HG03469 (cell line): Measurements from ENCODE around the gene RAB3IP.
"Not testable (repeated sequence)": the region's sequence is repeated elsewhere in the genome, so short reads cannot be mapped to it uniquely, and the experiment has no call there.

ENCODE experiments used
- ATAC-seq: cut with Tn5 transposase; IDR thresholded peaks from one replicate; pipeline ENCODE4 v1.9.1; 2021; ENCODE audit warnings: mild to moderate bottlenecking, moderate library complexity, moderate number of reproducible peaks; ENCODE audit not compliant: unreplicated experiment

Gene RAB3IP

GRCh38 chr12:69755302-69755701, 16.6 kb downstream of the RAB3IP start:
- ATAC-seq: no peak

GRCh38 chr12:69756088-69756755, 17.6 kb downstream of the RAB3IP start:
- ATAC-seq: no peak

DNA sequence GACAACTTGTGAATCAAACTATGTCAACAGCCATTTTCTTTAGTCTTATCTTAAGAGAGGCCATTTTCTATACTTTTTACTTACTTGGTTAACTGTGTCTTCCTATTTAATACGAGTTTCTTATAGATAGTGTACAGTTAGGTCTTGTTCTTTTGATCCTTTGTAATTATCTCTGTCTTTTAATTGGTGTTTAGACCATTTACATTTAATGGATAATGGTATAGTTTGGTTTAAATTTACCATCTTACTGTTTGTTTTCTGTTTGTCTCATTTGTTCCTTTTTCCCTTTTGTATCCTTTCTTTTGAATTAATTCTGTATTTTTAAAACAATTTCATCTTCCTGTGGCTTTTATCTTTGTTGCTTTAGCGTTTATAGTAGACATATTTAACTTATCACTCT, 19.4 kb downstream of the RAB3IP start:
- ATAC-seq: no peak

GRCh38 chr12:69759581-69759980, 20.9 kb downstream of the RAB3IP start:
- ATAC-seq: not testable (repeated sequence)

- ATAC-seq: no peak
These were observed 26.9 kb downstream of the RAB3IP start for GRCh38 chr12:69765515-69765914.

GRCh38 chr12:69766260-69766659, 27.6 kb downstream of the RAB3IP start:
- ATAC-seq: no peak

- peak; percentile 42 for ATAC-seq
These were observed 41.3 kb downstream of the RAB3IP start for GRCh38 chr12:69779928-69780327.

DNA sequence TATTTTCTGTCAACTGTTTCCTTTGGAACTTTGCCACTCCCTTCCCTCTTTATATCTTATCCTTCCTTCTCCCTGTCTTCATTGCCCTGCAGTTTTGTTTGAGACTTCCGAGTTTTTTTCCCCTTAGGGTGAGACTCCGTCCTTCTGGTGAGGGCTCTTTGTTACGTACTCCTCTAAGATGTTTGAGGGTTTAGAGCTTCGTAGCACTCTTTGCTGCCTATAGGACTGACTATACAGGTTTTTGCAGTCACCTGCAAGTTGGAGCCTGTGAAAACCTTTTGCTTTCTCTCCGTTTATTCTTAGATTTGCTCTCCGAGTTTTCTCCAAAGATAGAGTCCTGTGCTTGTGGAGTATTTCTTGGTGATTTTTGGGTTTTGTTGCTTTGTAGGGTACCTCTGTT, 44.7 kb downstream of the RAB3IP start:
- no peak for ATAC-seq

DNA sequence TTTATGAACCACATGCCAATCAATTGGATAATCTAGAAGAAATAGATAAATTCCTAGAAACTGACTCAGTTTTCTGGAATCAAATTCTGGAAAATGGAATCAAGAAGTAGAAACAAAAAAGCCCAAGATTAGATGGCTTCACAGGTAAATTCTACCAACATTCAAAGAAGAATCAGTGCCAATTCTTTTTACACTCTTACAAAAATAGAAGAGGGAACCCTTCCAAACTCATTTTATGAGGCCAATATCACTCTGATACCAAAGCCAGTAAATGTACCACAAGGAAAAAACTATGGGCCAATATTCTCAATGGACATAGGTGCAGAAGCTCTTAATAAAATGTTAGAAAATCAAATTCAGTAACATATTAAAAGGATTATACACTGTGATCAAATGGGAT, 50.7 kb downstream of the RAB3IP start:
- no peak for ATAC-seq

DNA sequence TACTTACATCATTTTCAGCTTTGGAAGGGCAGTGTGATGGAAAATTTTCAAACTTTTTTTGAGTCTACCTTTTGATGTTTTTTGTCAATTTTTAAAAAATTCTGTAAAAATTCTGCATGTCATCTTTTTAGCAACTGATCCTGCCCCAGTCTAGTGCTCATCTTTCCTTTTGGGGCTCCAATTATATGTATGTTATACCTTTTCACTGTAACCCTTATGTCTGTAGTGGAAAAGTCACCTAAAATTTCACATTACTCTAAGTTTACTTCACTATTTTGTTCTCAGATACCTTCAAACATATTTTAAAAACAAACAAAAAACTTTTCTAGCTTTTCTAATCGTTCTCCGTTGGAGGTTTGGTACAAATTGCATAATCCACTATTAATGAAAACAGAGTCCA, 53.9 kb downstream of the RAB3IP start:
- ATAC-seq: no peak

DNA sequence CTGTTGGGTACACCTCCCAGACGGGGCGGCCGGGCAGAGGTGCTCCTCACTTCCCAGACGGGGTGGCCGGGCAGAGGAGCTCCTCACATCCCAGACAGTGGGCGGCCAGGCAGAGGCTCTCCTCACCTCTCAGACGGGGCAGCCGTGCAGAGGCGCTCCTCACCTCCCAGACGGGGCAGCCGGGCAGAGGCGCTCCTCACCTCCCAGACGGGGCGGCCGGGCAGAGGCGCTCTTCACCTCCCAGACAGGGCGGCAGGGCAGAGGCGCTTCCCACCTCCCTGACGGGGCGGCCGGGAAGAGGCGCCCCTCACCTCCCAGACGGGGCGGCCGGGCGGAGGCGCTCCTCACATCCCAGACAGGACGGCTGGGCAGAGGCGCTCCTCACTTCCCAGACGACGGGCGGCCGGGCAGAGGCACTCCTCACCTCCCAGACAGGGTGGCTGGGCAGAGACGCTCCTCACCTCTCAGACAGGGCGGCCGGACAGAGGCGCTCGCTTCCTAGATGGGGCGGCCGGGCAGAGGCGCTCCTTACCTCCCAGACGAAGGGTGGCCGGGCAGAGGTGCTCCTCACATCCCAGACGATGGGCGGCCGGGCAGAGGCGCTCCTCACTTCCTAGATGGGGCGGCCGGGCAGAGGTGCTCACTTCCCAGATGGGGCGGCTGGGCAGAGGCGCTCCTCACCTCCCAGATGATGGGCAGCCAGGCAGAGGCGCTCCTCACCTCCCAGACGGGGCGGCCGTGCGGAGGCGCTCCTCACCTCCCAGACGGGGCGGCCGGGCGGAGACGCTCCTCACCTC, 68.6 kb downstream of the RAB3IP start:
- not testable (repeated sequence) for ATAC-seq

DNA sequence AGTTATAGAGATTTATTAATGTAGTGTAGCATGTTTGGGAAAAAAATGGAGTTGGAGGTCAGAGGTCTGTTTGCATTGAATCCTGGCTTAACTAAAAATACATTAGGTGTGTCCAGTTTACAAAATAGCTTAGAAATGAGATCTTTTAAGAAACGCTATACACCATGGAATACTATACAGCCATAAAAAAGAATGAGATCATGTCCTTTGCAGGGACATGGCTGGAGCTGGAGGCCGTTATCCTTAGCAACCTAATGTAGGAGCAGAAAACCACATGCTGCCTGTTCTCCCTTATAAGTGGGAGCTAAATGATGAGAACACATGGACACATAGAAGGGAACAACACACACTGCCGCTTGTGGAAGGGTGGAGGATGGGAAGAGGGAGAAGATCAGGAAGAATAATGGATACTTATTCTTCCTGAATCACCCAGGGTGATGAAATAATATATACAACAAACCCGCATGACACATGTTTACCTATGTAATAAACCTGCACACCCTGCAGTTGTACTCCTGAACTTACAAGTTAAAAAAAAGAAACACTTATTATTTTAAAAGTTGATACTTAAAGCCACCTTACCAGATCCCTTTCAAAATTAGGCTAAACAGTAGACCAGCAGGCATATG, 72.3 kb downstream of the RAB3IP start:
- ATAC-seq: no peak

DNA sequence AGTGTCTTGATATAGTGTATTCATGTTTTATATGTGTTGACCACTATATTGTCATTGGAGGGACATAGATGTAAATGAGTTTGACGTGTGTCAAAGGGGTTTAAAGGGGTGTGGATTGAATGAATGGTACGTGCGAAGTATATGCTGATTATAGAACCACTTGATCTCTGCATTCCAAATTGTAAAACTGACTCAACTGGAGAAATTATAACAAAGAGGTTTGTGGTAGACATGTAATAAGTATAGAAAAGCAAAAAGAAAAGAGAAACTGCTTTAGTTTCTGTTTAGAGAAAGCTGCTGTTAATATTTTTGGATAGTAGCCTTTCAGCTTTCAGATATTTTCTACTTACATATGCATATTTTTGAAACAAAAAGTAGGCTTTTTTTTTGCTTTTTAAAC, 77.4 kb downstream of the RAB3IP start:
- no peak for ATAC-seq

GRCh38 chr12:69821032-69821455, 82.4 kb downstream of the RAB3IP start:
- no peak for ATAC-seq

DNA sequence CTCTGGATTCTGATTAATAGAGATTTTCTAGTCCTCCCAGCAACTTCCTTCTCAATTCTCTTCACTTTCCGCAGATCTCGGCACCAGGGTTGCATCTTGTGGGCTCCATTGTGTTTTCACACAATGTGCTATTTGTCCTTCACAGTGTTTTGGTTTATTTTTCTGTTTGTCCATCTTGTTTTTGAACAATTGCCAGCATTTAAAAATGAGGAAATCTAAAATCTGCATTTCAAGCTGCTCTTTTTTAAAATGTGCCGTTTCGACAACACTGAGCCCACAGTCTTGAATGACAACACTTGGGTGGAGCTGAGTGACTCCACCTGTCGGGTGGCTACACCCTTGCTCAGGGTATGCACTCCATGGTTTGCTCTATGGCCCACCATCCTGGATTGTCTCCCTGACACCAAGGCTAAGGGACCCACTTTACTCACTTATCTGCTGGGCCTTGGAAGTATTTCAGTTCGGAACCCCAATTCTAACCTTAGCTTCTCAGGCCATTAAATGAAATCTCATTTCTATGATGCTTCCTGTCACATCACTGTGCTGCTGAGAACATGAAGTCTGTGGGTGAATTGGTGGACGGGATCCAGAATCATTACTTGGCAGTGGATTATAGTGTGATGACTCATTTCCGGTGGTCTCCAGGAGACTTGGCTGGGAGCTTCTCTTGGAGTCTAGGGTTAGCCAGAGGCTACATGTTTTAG, 82.9 kb downstream of the RAB3IP start:
- ATAC-seq: no peak

GRCh38 chr12:69822201-69822860, 83.7 kb downstream of the RAB3IP start:
- ATAC-seq: no peak

- no peak for ATAC-seq
These were observed 85.4 kb downstream of the RAB3IP start for GRCh38 chr12:69824028-69824427.

DNA sequence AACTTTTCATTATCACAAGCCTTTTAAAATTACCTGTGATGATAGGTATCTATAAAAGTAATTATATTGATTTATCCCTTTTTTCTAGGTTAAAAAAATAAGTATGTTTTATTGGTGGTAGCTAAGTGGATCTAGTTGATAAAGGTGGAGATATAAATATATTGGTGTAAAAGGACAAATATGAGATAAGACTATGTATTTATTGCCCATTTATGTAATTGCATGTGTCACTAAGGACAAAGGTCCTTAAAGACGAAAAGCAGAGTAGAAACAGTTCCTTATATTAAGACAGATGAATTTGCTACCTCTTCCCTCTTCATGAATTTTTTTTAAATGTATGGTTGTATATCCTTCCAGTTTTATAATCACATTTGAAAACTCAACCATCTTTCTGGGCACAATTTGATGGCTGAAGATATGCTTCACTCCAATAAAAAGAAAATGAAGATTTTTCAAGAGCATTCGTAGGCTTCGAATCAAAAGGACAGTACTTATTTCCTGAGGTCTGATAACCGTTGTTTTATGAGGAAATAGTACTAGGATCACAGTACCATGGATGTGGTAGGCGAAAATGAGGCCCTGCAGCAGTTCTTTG, 86.4 kb downstream of the RAB3IP start, which contains the start of gene MYRFL:
Gene MYRFL, plus strand, starts transcription at position 262 of the 595 bp plus-strand sequence. Its CDS starts 291 bp downstream, at position 553.
- no peak for ATAC-seq

DNA sequence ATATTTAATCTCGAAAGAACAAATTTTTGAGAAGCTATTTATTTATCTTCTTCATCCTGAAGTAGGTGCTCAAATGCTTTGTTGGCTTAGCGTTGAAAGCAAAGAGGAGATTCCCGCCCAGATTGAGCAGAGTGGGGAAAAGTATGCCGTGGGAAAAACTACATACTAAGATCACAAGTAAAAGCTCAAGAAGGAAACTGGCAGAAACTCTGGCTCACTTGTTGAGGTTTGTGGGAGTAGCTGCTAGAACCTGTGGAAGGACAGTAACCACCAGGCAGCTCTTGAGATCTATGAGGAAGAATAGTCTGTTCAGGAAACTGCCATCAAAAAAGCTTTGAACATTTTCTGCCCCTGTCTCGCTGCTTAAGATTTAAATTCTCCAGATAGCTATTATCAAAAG, 90.2 kb downstream of the RAB3IP start:
- no peak for ATAC-seq

GRCh38 chr12:69833696-69834095, 95.0 kb downstream of the RAB3IP start:
- ATAC-seq: no peak
